UCSD-AML1 (cell line): ENCODE results near the gene RBM8A.

Source experiments
- DNase-seq: peaks from one replicate; lab custom pipeline; 2025; ENCODE audit not compliant: unreplicated experiment; lab: John Stamatoyannopoulos, UW

RBM8A gene

DNA sequence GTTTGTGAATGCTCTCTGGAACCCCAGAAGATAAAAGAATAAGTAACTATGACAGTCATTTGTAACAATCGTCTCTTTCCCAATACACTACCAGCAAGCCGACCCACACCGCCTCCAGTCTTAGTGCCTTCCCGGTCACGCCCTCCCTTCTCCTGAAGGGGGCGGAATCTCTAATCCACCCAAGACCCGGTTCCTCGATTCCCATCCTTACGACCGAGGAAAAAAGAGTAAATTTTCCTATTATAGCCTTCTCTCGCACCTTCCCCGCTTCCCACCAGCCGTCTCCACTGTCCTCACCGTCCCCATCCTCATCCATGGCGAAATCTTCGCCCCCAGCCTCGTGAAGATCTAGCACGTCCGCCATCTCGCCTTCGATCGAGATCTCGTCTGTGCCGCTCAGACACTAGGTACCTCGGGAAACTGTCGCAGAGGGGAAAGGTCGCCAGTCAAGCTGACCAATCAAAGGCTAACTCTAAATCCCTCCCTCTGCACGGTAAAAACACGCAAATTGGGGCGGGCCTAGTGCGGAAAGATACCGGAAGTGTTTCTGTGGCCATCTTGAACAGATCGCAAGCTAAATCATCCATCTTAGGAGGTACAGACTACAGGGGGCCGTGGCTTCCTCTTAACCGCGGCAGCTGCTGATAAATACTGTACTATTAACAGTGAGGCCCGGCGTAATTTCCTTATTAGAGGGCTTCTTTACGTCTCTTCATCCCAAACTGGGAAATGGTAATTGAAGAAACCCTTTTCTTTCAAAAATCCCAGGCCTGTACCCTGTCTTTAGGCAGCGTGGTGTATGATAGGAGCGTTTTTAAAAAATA, at the start of gene RBM8A:
Gene RBM8A (minus strand): TSS at position 422 of the 824 bp plus-strand sequence. CDS start 58 bp downstream, at position 364.
- DNase-seq: peak; percentile 93

DNA sequence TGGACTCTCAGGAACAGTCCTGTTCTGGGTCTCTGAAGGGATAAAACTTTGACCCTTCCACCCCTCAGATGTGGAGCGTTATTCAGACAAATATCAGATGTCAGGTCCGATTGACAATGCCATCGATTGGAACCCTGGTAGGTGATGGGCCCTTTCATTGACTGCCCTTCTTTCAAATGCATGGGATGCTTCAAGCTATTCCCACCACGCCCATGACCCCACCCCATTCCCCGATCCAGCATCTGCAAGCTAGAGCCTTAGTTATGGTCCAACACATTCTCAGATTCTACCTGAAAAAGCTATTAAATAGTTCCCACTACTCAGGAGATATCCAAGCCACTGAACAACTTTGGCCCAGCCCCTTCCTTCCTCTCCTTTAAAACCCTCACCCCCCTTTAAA, 49.7 kb upstream of the RBM8A start:
- no peak for DNase-seq

- DNase-seq: no peak
Measured at GRCh38 chr1:145975216-145975615, 47.9 kb upstream of the RBM8A start.

- DNase-seq: no peak
Measured at GRCh38 chr1:145974721-145975120, 47.4 kb upstream of the RBM8A start.

DNA sequence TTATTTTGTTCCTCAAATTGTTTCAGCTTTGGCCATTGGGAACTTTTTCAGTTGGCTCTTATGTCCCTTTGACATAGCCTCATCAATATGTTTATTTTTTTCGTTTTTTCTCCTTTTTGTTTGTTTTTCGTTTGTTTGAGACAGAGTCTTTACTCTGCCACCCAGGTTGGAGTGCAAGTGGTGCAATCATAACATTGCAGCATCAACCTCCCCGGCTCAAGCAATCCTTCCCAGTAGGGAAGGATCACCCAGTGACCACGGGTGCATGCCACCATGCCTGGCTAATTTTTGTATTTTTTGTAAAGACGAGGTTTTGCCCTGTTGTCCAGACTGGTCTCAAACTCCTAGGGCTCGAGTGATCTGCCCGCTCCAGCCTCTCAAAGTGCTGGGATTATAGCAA, 45.3 kb upstream of the RBM8A start:
- DNase-seq: no peak

- no peak for DNase-seq
Measured at GRCh38 chr1:145967288-145967687, 40.0 kb upstream of the RBM8A start.

GRCh38 chr1:145965119-145965744, 37.9 kb upstream of the RBM8A start:
- DNase-seq: no peak

DNA sequence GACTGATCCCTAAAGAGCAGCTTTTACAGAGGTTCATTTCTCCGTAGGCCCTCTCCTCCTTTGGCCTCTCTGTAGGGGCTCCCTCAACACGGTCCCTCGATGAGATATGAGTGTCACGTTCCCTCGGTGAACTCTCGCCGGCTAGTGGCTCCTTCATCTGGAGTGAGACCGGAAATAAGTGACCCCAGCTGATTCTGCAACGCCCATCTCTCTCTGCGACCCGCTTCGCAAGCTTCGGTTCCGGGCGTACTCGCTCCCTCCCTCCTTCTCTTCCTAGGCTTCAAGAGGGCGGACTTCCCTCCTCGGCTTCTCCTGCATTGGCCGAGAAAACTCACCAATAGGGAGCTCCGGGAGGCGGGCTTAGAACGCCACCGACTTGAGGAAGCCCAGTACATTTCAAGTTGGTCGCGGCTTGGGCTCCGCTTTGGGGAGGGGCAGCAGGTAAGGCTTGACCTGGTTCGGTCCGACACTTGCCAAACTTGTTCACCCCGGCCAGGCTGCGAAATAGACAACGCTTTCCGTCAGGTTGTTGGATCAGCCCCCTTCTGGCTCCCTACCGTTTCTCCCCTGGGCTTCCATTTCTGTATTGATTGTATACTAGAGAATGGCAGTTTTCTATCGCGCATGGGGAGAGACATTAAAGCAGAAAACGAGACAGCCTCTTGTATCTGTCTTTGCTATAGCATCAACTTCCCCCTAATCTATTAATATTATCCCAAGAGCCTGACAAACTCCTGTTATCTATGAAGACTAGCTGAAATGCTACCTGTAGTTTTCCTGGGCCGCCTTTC, 37.2 kb upstream of the RBM8A start, which contains the start of the genes ANKRD34A and POLR3GL:
Gene ANKRD34A (minus strand): TSS at position 248 of the 791 bp plus-strand sequence. CDS start 2,816 bp downstream, outside the sequence.
Gene POLR3GL (plus strand): TSS at position 363 of the 791 bp plus-strand sequence. CDS start 10,176 bp downstream, outside the sequence.
- DNase-seq: peak; percentile 91

- no peak for DNase-seq
Measured at GRCh38 chr1:145963265-145964019, 36.2 kb upstream of the RBM8A start.

GRCh38 chr1:145962157-145963102, 35.1 kb upstream of the RBM8A start:
- DNase-seq: no peak

DNA sequence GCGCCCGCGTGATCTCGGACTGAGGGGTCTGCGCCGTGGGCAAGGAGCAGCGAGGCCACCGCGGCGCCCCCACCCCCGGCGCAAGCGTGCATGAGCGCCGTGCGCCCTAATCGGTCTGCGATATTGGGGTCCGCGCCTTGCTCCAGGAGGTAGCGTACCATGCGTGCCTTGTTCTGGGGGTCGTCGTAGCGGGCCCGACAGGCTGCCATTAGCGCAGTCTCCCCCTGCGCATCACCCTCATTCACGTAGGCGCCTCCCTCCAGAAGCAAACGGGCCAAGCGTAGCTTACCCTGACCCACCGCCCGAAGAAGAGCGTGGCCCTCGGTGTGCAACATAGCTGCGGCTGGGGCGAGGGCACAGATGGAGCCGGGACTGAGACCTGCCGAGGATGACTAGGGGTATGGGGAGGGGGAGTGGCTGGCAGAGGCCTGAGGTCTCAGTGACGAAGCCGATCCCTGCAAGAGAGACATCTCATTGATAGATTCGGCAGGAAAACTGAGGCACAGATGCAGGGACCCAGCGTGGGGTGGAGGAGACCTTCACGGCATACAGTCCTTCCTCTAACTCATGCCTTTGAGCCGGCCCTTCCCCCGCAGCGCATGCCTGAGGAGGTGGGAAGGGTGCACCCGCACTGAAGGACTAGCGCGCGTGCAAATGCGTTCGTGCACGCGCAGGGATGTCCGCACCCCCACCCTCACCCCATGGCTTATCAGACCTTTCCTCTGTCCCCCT, 34.3 kb upstream of the RBM8A start:
- peak; percentile 19 for DNase-seq

DNA sequence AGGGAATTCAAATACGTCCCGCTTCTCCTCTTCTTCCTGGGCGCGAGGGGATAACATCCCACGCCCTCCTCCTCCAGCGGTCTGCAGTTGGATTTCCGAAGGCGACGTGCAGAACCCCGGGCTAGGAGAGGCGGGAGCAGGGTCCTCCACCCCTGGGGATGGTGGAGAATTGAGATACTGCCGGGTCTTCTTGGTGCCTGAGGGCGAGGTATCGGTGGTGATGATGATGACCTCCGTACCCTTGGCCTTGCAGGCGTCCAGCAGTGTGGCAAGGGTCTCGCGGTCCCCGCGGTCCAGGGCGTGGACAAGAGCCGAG, 33.8 kb upstream of the RBM8A start:
- DNase-seq: no peak

GRCh38 chr1:145960468-145961108, 33.3 kb upstream of the RBM8A start:
- DNase-seq: peak; percentile 86

DNA sequence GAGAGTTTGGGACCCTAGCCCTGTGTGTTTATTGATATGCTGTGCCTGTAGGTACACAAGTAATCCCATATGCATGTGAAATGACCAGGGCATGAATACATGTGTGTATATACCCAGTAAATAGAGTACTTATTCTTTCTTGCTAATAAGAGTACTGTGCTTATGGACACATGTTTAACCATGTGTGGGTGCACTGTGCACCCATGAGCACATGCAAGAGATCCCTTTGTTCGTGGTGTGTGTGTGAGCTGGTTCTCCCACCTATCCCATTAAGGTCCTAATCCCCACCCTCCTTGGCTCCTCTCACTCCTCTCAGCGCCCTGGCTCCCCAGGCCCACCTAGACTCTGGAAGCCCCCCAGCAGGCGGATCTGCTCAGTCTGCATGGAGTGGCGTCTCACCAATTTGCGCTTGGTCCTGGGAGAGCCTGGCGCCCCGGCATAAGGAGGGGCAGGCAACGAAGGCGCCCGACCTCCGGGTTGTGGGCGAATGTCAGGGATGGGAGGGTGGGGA, 32.7 kb upstream of the RBM8A start:
- DNase-seq: no peak

- DNase-seq: no peak
Measured at GRCh38 chr1:145959333-145959732, 32.0 kb upstream of the RBM8A start.

GRCh38 chr1:145958734-145959133, 31.4 kb upstream of the RBM8A start:
- no peak for DNase-seq

DNA sequence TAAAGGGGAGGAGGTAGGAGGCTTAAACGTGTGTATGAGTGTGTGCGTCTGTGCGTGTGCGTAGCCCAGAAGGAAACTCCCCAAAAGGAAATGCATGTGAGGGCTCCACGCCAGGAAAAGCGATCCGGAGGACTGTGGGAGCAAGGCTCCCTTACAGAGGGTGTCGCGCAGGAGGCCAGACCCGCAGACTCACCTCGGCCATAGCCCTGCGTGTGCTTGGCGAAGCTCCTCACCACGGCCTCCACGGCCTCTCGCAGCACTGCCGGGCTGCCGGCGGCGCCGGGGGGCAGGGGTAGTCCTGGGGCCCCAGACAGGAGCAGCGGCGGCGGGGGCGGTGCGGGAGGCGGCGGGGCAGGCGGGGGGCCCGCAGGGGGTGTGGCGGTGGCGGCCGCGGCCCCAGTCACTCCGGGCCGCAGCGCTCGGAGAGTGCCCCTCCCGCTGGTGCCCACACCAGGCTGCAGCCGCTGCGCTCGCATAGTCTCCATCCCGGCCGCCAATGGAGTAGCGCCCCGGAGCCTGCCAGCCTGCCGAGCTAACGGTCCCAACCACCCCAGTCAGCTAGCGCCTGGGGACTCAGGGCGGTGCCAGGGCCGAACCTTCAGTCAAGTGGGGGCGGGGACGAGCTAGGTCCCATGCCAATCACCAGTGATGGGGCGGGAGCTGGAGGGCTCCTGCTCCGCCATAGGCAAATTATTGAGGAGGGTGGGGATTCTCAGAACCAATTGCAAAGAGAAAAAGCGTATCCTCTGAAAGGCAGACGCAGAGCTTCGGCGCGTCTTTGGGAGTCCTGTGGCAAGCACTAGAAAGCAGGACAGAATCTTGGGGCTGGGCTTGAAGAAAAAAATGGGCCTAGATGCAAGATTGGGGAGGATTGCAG, 30.4 kb upstream of the RBM8A start, which contains the start of gene LIX1L:
Gene LIX1L (minus strand): TSS at position 575 of the 877 bp plus-strand sequence. CDS start 90 bp downstream, at position 485.
- peak; percentile 94 for DNase-seq
